Esophagus muscularis mucosa (tissue), 4 donors: ENCODE results near the gene WWC1. TPM values are rescaled to one million over a fixed set of nuclear protein-coding genes. Genes with fewer than 3 reads are reported as not detected.

Experiments used
- DNase-seq: peaks from one replicate; pipeline ENCODE4 v3.0.0-alpha.2; 2017; ENCODE audit errors: extremely low spot score
- H3K27ac ChIP-seq, 4 donors: fragments of 200-600 bp; sonication (generic); replicated peaks in 1 of 4; 1 replicate in 3 of 4; 2 replicates in 1 of 4; pipeline ENCODE4 v1.5.1; 2016 to 2019; ENCODE audit warnings: mild to moderate bottlenecking in 1 of 4
- H3K27me3 ChIP-seq, 4 donors: fragments of 200-600 bp; sonication (generic); one replicate each; pipeline versions ENCODE4 v1.5.1 to v1.6.0; 2016 to 2019
- H3K36me3 ChIP-seq, 4 donors: fragments of 200-600 bp; sonication (generic); one replicate each; pipeline ENCODE4 v1.5.1; 2016 to 2019
- H3K4me1 ChIP-seq, 4 donors: fragments of 200-600 bp; sonication (generic); one replicate each; pipeline ENCODE4 v1.5.1; 2016 to 2019
- H3K4me3 ChIP-seq, 4 donors: fragments of 200-600 bp; sonication (generic); 1 replicate in 2 of 4; 2 replicates in 2 of 4; pipeline ENCODE4 v1.5.1; 2016 to 2019; ENCODE audit warnings: mild to moderate bottlenecking in 4 of 4, moderate library complexity in 1 of 4
- H3K9me3 ChIP-seq, 4 donors: fragments of 200-600 bp; sonication (generic); 1 replicate in 3 of 4; 2 replicates in 1 of 4; pipeline ENCODE4 v1.5.1; 2016 to 2019
- EP300 ChIP-seq: sonication (generic); formaldehyde crosslinking; IDR thresholded peaks from one replicate; pipeline ENCODE4 v1.6.1; 2017; ENCODE audit warnings: antibody characterized with exemption
- POLR2A ChIP-seq: fragments of 450-650 bp; IDR thresholded peaks from one replicate; pipeline ENCODE4 v1.6.1; 2017; ENCODE audit warnings: antibody characterized with exemption, moderate library complexity, mild to moderate bottlenecking, low read depth
- POLR2AphosphoS5 ChIP-seq, 2 donors: sonication (generic); formaldehyde crosslinking; IDR thresholded peaks; one replicate each; pipeline ENCODE4 v1.6.1; 2017; ENCODE audit warnings: antibody characterized with exemption in 2 of 2
- WGBS: methylation state at CpG from one replicate; pipeline ENCODE4 v1.1.5; 2018; 5-methylcytosine and 5-hydroxymethylcytosine counted together
- intact Hi-C: fragments of 100-400 bp; cut with DNase I; formaldehyde crosslinking; loops from one replicate; pipeline ENCODE4 v1.15.1; 2023
- total RNA-seq, 4 donors: library from RNA; depleted of rRNA; stranded (reverse); fragments of >200 nt; gene quantifications; one replicate each; pipeline versions ENCODE4 v1.1.0 to v1.2.1, GENCODE V29; 2016
- TF ChIP-seq, protein P1 (sequence below), 3 experiments: fragments of 200-600 bp in 2 of 3; fragments of 450-650 bp in 1 of 3; sonication (generic) in 2 of 3; IDR thresholded peaks; one replicate each; pipeline ENCODE4 v1.5.1; 2017 to 2019; ENCODE audit warnings: antibody characterized with exemption in 3 of 3, mild to moderate bottlenecking in 2 of 3, moderate library complexity in 1 of 3

WWC1 gene
- total RNA-seq, 4 donors from 2014 or later, result 2.1 to 6.2 (median 3.2) TPM

DNA sequence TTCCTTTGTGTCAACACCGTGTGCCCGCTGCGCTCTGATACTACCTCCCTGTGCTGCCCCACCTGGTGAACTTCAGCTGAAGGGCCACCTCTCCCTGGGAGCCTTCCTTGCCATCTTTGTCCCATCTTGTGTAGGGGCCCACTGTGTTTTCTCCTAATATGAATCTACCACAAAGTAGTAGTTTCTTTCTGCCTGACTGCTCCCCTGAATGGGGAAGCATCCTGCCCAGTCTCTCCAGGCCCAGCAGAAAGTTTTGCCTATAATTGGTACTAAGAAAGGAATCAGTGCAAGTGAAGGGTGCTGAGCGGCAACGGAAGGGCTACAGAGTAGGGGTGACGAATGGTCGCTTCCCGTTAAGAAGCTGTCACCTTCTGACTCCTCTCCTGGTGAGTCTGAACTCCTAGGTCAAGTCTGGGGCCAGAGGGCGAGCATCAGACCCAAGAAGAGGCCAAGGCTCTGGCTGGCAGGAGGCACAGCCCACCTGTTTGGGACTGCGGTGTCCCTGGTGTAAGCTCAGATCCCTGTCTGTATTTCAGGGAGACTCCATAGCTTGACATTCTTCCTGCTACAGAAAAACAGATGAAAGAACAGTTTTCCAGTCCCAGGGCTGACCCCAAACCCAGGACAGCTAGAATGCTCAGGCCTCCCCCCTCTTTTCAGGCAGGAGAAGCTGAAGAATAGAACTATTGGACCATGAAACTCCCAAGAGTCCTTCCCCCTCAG lies 24.1 kb downstream of the WWC1 start:
- no peaks in the 10 kb centered on the region for H3K36me3 ChIP-seq
- H3K4me3 ChIP-seq, result no peak overlapping the region
- TF ChIP-seq, protein P1, sequence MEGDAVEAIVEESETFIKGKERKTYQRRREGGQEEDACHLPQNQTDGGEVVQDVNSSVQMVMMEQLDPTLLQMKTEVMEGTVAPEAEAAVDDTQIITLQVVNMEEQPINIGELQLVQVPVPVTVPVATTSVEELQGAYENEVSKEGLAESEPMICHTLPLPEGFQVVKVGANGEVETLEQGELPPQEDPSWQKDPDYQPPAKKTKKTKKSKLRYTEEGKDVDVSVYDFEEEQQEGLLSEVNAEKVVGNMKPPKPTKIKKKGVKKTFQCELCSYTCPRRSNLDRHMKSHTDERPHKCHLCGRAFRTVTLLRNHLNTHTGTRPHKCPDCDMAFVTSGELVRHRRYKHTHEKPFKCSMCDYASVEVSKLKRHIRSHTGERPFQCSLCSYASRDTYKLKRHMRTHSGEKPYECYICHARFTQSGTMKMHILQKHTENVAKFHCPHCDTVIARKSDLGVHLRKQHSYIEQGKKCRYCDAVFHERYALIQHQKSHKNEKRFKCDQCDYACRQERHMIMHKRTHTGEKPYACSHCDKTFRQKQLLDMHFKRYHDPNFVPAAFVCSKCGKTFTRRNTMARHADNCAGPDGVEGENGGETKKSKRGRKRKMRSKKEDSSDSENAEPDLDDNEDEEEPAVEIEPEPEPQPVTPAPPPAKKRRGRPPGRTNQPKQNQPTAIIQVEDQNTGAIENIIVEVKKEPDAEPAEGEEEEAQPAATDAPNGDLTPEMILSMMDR (IDR thresholded peaks at IDR 0.05), result no peak
- no peak for TF ChIP-seq POLR2AphosphoS5 (IDR thresholded peaks at IDR 0.05)
- TF ChIP-seq POLR2A, result no peak
- no peak for TF ChIP-seq EP300
- DNase-seq, result no peak
- no peak overlapping the region for H3K27ac ChIP-seq
- H3K4me1 ChIP-seq, result peaks cover 0 to 9% (median 4%) of the 10 kb centered on the region in 4 donors
- H3K27me3 ChIP-seq, result no peaks in the 10 kb centered on the region
- intact Hi-C loops, result no loop called here
- 89% methylated on average over 10 of the region's 10 CpGs for WGBS
- no peaks in the 10 kb centered on the region for H3K9me3 ChIP-seq

DNA sequence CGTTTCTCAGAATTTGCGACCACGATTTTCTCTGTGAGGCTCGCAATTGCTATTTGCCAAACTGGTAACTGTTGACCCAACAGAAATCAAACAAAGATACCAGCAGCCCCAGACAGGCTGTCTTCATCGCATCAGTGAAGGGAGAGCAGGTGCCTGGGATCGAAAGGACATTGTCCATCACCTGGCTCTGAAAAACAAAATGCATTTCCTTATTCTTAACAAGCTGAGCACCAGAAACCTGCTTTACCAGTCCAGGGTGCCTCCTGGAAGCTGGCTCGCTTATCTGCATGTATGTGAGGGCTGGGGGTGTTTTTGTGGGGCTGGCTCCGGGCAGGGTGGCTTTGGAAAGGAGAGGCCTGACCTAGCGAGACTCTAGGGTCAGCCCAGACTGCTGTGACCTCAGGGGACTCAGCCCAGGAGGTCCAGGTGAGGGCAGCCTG lies 24.7 kb downstream of the WWC1 start:
- no peaks in the 10 kb centered on the region for H3K9me3 ChIP-seq
- no peak overlapping the region for H3K27ac ChIP-seq
- H3K27me3 ChIP-seq, result no peaks in the 10 kb centered on the region
- 89% methylated on average over 6 of the region's 9 CpGs for WGBS
- no peaks in the 10 kb centered on the region for H3K36me3 ChIP-seq
- no peak overlapping the region for H3K4me3 ChIP-seq
- intact Hi-C loops, result no loop called here
- TF ChIP-seq POLR2AphosphoS5 (IDR thresholded peaks at IDR 0.05), result no peak
- no peak for TF ChIP-seq EP300
- TF ChIP-seq POLR2A, result no peak
- TF ChIP-seq, protein P1 (IDR thresholded peaks at IDR 0.05), result no peak
- H3K4me1 ChIP-seq, result peaks cover 0 to 9% (median 4%) of the 10 kb centered on the region in 4 donors
- no peak for DNase-seq

DNA sequence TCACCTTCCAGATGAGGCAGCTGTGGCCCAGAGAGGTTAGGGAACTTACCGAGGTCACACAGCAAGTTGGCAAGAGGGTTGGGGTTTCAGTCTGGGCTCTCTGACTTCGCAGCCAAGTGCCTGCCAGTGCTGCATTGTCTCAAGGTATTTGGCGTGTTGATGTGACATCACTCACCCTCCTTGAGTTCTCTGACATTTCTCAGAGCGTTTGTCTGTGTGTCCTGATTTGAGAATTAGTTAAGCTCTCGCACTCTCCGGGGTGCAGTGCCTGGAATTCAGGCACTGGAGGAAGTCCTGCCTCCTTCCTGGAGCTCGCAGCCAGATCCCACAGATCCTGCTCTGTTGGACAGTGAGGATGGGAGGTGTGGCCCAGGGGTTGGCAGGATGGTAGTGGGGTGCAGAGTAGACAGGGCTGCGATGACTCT lies 25.7 kb downstream of the WWC1 start:
- DNase-seq, result no peak
- TF ChIP-seq, protein P1 (IDR thresholded peaks at IDR 0.05), result no peak
- TF ChIP-seq EP300 (no peak), POLR2AphosphoS5 (IDR thresholded peaks at IDR 0.05) (no peak), POLR2A (no peak)
- intact Hi-C loops, result no loop called here
- H3K27me3 ChIP-seq, result no peaks in the 10 kb centered on the region
- no peak overlapping the region for H3K27ac ChIP-seq
- H3K4me3 ChIP-seq, result no peak overlapping the region
- peaks cover 0 to 9% (median 4%) of the 10 kb centered on the region in 4 donors for H3K4me1 ChIP-seq
- WGBS, result 94% methylated on average over 8 of the region's 8 CpGs
- no peaks in the 10 kb centered on the region for H3K9me3 ChIP-seq
- no peaks in the 10 kb centered on the region for H3K36me3 ChIP-seq

- TF ChIP-seq, protein P1 (IDR thresholded peaks at IDR 0.05), result no peak
- no peak for TF ChIP-seq EP300
- no peak for TF ChIP-seq POLR2AphosphoS5 (IDR thresholded peaks at IDR 0.05)
- no peak for TF ChIP-seq POLR2A
- no peaks in the 10 kb centered on the region for H3K36me3 ChIP-seq
- no peak overlapping the region for H3K4me3 ChIP-seq
- intact Hi-C loops, result no loop called here
- H3K27ac ChIP-seq, result no peak overlapping the region
- H3K4me1 ChIP-seq, result peaks cover 0 to 9% (median 4%) of the 10 kb centered on the region in 4 donors
- WGBS, result 42% methylated on average over 4 of the region's 4 CpGs
- H3K9me3 ChIP-seq, result no peaks in the 10 kb centered on the region
- no peak for DNase-seq
- H3K27me3 ChIP-seq, result no peaks in the 10 kb centered on the region
These were observed 26.2 kb downstream of the WWC1 start for GRCh38 chr5:168317521-168318147.
